ENCODE data around the gene TRPM8. TPM values are rescaled to one million over a fixed set of nuclear protein-coding genes. Genes with fewer than 3 reads are reported as not detected.

Gene TRPM8
- total RNA-seq, 2 donors from 2014 or later: 0.21 TPM; not detected in 1

GRCh38 chr2:233974530-233975071 is 57.4 kb downstream of the TRPM8 start:
- Mint-ChIP-seq H3K27ac (no peak overlapping the region), H3K36me3 (ENCODE audit: low read depth) (no peaks in the 10 kb centered on the region), H3K27me3 (no peaks in the 10 kb centered on the region), H3K9me3 (no peaks in the 10 kb centered on the region), H3K4me1 (no peaks in the 10 kb centered on the region), H3K4me3 (no peak overlapping the region)
- peak; percentile 81 for ATAC-seq (replicated peaks)

GRCh38 chr2:233976087-233976486 is 58.9 kb downstream of the TRPM8 start:
- no peaks in the 10 kb centered on the region for H3K4me1 Mint-ChIP-seq
- H3K27me3 Mint-ChIP-seq: no peaks in the 10 kb centered on the region
- ATAC-seq (replicated peaks): no peak
- H3K4me3 Mint-ChIP-seq: no peak overlapping the region
- no peak overlapping the region for H3K27ac Mint-ChIP-seq
- no peaks in the 10 kb centered on the region for H3K9me3 Mint-ChIP-seq
- H3K36me3 Mint-ChIP-seq (ENCODE audit: low read depth): no peaks in the 10 kb centered on the region

GRCh38 chr2:233976690-233977294 is 59.6 kb downstream of the TRPM8 start:
- ATAC-seq (replicated peaks): peak; percentile 54
- Mint-ChIP-seq H3K4me1 (no peaks in the 10 kb centered on the region), H3K9me3 (no peaks in the 10 kb centered on the region), H3K36me3 (ENCODE audit: low read depth) (no peaks in the 10 kb centered on the region), H3K27me3 (no peaks in the 10 kb centered on the region), H3K4me3 (no peak overlapping the region), H3K27ac (peak overlapping the region; percentile 15)

GRCh38 chr2:233977296-233977837 is 60.2 kb downstream of the TRPM8 start:
- Mint-ChIP-seq H3K4me1 (no peaks in the 10 kb centered on the region), H3K4me3 (no peak overlapping the region), H3K36me3 (ENCODE audit: low read depth) (no peaks in the 10 kb centered on the region), H3K27ac (peak overlapping the region; percentile 15), H3K27me3 (no peaks in the 10 kb centered on the region), H3K9me3 (no peaks in the 10 kb centered on the region)
- ATAC-seq (replicated peaks): no peak

GRCh38 chr2:233979748-233980147 is 62.6 kb downstream of the TRPM8 start:
- H3K27me3 Mint-ChIP-seq: no peaks in the 10 kb centered on the region
- H3K36me3 Mint-ChIP-seq (ENCODE audit: low read depth): no peaks in the 10 kb centered on the region
- H3K9me3 Mint-ChIP-seq: no peaks in the 10 kb centered on the region
- no peaks in the 10 kb centered on the region for H3K4me1 Mint-ChIP-seq
- no peak overlapping the region for H3K27ac Mint-ChIP-seq
- ATAC-seq (replicated peaks): peak; percentile 57
- H3K4me3 Mint-ChIP-seq: no peak overlapping the region

- Mint-ChIP-seq H3K27ac (no peak overlapping the region), H3K36me3 (ENCODE audit: low read depth) (no peaks in the 10 kb centered on the region), H3K4me1 (no peaks in the 10 kb centered on the region), H3K4me3 (no peak overlapping the region), H3K9me3 (peaks cover 3% of the 10 kb centered on the region), H3K27me3 (no peaks in the 10 kb centered on the region)
- ATAC-seq (replicated peaks): peak; percentile 48
These were observed 63.9 kb downstream of the TRPM8 start for GRCh38 chr2:233980955-233981561.

GRCh38 chr2:233981574-233982420 is 64.6 kb downstream of the TRPM8 start:
- Mint-ChIP-seq H3K36me3 (ENCODE audit: low read depth) (no peaks in the 10 kb centered on the region), H3K27me3 (no peaks in the 10 kb centered on the region), H3K4me3 (no peak overlapping the region), H3K9me3 (peaks cover 3% of the 10 kb centered on the region), H3K4me1 (no peaks in the 10 kb centered on the region), H3K27ac (no peak overlapping the region)
- no peak for ATAC-seq (replicated peaks)

- H3K4me1 Mint-ChIP-seq: no peaks in the 10 kb centered on the region
- no peak overlapping the region for H3K27ac Mint-ChIP-seq
- H3K4me3 Mint-ChIP-seq: no peak overlapping the region
- no peaks in the 10 kb centered on the region for H3K27me3 Mint-ChIP-seq
- H3K36me3 Mint-ChIP-seq (ENCODE audit: low read depth): no peaks in the 10 kb centered on the region
- ATAC-seq (replicated peaks): no peak
- peaks cover 3% of the 10 kb centered on the region for H3K9me3 Mint-ChIP-seq
These were observed 65.4 kb downstream of the TRPM8 start for GRCh38 chr2:233982421-233983121.

- H3K27ac Mint-ChIP-seq: no peak overlapping the region
- no peaks in the 10 kb centered on the region for H3K27me3 Mint-ChIP-seq
- H3K4me3 Mint-ChIP-seq: no peak overlapping the region
- peaks cover 4% of the 10 kb centered on the region for H3K4me1 Mint-ChIP-seq
- peaks cover 9% of the 10 kb centered on the region for H3K9me3 Mint-ChIP-seq
- H3K36me3 Mint-ChIP-seq (ENCODE audit: low read depth): no peaks in the 10 kb centered on the region
- ATAC-seq (replicated peaks): no peak
These were observed 66.3 kb downstream of the TRPM8 start for GRCh38 chr2:233983445-233983844.

GRCh38 chr2:233988581-233988980 is 71.4 kb downstream of the TRPM8 start:
- Mint-ChIP-seq H3K36me3 (ENCODE audit: low read depth) (no peaks in the 10 kb centered on the region), H3K9me3 (peaks cover 9% of the 10 kb centered on the region), H3K4me3 (peak overlapping the region; percentile 8), H3K27ac (no peak overlapping the region), H3K27me3 (no peaks in the 10 kb centered on the region), H3K4me1 (peaks cover 39% of the 10 kb centered on the region)
- no peak for ATAC-seq (replicated peaks)

- no peaks in the 10 kb centered on the region for H3K27me3 Mint-ChIP-seq
- peaks cover 9% of the 10 kb centered on the region for H3K9me3 Mint-ChIP-seq
- H3K27ac Mint-ChIP-seq: no peak overlapping the region
- no peak for ATAC-seq (replicated peaks)
- H3K4me1 Mint-ChIP-seq: peaks cover 44% of the 10 kb centered on the region
- H3K36me3 Mint-ChIP-seq (ENCODE audit: low read depth): no peaks in the 10 kb centered on the region
- H3K4me3 Mint-ChIP-seq: peak overlapping the region; percentile 51
These were observed 72.2 kb downstream of the TRPM8 start for GRCh38 chr2:233989221-233989858.

GRCh38 chr2:233990261-233990798 is 73.2 kb downstream of the TRPM8 start:
- no peaks in the 10 kb centered on the region for H3K27me3 Mint-ChIP-seq
- H3K36me3 Mint-ChIP-seq (ENCODE audit: low read depth): no peaks in the 10 kb centered on the region
- H3K27ac Mint-ChIP-seq: peak overlapping the region; percentile 4
- H3K9me3 Mint-ChIP-seq: peaks cover 6% of the 10 kb centered on the region
- peak overlapping the region; percentile 51 for H3K4me3 Mint-ChIP-seq
- ATAC-seq (replicated peaks): peak; percentile 91
- H3K4me1 Mint-ChIP-seq: peaks cover 49% of the 10 kb centered on the region

- ATAC-seq (replicated peaks): no peak
- Mint-ChIP-seq H3K9me3 (peaks cover 6% of the 10 kb centered on the region), H3K27me3 (no peaks in the 10 kb centered on the region), H3K4me3 (peak overlapping the region; percentile 51), H3K4me1 (peaks cover 51% of the 10 kb centered on the region), H3K27ac (peak overlapping the region; percentile 4), H3K36me3 (ENCODE audit: low read depth) (no peaks in the 10 kb centered on the region)
These were observed 74.0 kb downstream of the TRPM8 start for GRCh38 chr2:233991196-233991595.

Measured in activated T-helper 17 cell treated with anti-CD3 and anti-CD28 coated beads, Interleukin-2, amount 50 U/mL, for 72 hours (primary cell).